Measurements from ENCODE around the gene CUTC.

Gene CUTC

GRCh38 chr10:99799613-99800012 is 67.6 kb downstream of the CUTC start:
- no peak for DNase-seq (ENCODE audit: low read depth)
- TF ChIP-seq CTCF (IDR thresholded peaks at IDR 0.05; ENCODE audit: low read length, missing control alignments): no peak
- H3K4me3 ChIP-seq (replicated peaks; ENCODE audit: low read depth, low read length): no peak overlapping the region

DNA sequence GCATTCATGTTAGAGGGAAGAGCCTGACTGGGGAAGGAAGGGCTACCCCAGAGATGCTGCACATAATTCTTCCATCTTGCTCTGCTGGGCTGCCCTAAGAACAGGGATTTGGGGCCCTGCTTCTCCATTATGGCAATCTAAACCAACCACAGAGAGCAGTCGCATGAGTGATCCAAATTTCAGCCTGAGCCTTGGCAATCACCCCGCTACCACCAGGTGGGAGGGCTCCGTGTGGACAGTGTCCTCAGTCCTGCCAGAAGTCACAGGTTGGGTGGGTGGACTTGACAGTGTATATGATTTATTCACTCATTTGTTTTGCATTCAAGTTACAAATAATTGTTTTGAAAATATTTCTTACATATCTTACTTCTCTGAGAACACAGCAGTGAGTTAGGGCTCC is 72.4 kb downstream of the CUTC start:
- no peak for DNase-seq (ENCODE audit: low read depth)
- no peak for TF ChIP-seq CTCF (IDR thresholded peaks at IDR 0.05; ENCODE audit: low read length, missing control alignments)

GRCh38 chr10:99805190-99805589 is 73.2 kb downstream of the CUTC start:
- DNase-seq (ENCODE audit: low read depth): no peak
- no peak for TF ChIP-seq CTCF (IDR thresholded peaks at IDR 0.05; ENCODE audit: low read length, missing control alignments)
- no peak overlapping the region for H3K4me3 ChIP-seq (replicated peaks; ENCODE audit: low read depth, low read length)

More for the DNA sequence above, 72.4 kb downstream of the CUTC start:
- no peak overlapping the region for H3K4me3 ChIP-seq (replicated peaks; ENCODE audit: low read depth, low read length)

Measured in fibroblast of pulmonary artery (primary cell).